CD4-positive, alpha-beta T cell (primary cell): Measurements from ENCODE around the gene PPARD. TPM values are rescaled to one million over a fixed set of nuclear protein-coding genes. Genes with fewer than 3 reads are reported as not detected.

Source experiments
- ATAC-seq: fragments of 200-7000 bp; cut with Tn5 transposase; one replicate; pipeline ENCODE4 v1.10.0; 2022; ENCODE audit warnings: mild to moderate bottlenecking; ENCODE audit not compliant: poor library complexity
- CTCF ChIA-PET: fragments of 350-600 bp; sonication (Branson Sonifier 250); formaldehyde crosslinking; loops from one replicate; lab custom pipeline; 2021; ENCODE audit warnings: antibody characterized with exemption, inconsistent platforms; lab: Charles Lee
- POLR2A ChIA-PET: fragments of 350-600 bp; sonication (Branson Sonifier 250); formaldehyde crosslinking; loops from one replicate; lab custom pipeline; 2021; ENCODE audit warnings: antibody characterized with exemption, inconsistent platforms; lab: Charles Lee
- DNase-seq, 14 experiments: peaks; one replicate each; pipeline ENCODE4 v3.0.0-alpha.2; 2013 to 2020; ENCODE audit warnings: mixed read lengths in 2 of 14
- H3K27ac ChIP-seq, 2 donors: one replicate each; pipeline versions ENCODE4 v1.5.1 to v1.7.0; 2013; ENCODE audit warnings: low read length in 2 of 2, low read depth in 1 of 2, mild to moderate bottlenecking in 1 of 2
- H3K27me3 ChIP-seq, 2 experiments: 1 replicate in 1 of 2; 2 replicates in 1 of 2; pipeline versions ENCODE4 v1.6.1 to v1.7.0; 2013; ENCODE audit warnings: low read length in 2 of 2, control low read depth in 1 of 2, mild to moderate bottlenecking in 1 of 2, moderate library complexity in 1 of 2; ENCODE audit not compliant: insufficient read depth in 2 of 2, control insufficient read depth in 1 of 2
- H3K36me3 ChIP-seq: one replicate; pipeline ENCODE4 v1.6.1; 2013; ENCODE audit warnings: low read length, control low read depth; ENCODE audit not compliant: insufficient read depth
- H3K4me1 ChIP-seq: one replicate; pipeline ENCODE4 v1.6.1; 2013; ENCODE audit warnings: low read length, control low read depth; ENCODE audit not compliant: insufficient read depth
- H3K4me3 ChIP-seq: one replicate; pipeline ENCODE4 v1.5.1; 2013; ENCODE audit warnings: mild to moderate bottlenecking, low read length, moderate library complexity
- H3K9me3 ChIP-seq, 2 experiments: 1 replicate in 1 of 2; 2 replicates in 1 of 2; pipeline versions ENCODE4 v1.6.1 to v1.7.0; 2013; ENCODE audit warnings: low read length in 2 of 2, mild to moderate bottlenecking in 2 of 2, control low read depth in 1 of 2, moderate library complexity in 1 of 2; ENCODE audit not compliant: control insufficient read depth in 1 of 2, insufficient read depth in 1 of 2
- H3K27ac Mint-ChIP-seq: one replicate; pipeline ENCODE4 v1.8.0; 2020; ENCODE audit warnings: mixed read lengths
- H3K27me3 Mint-ChIP-seq: one replicate; pipeline ENCODE4 v1.8.0; 2021; ENCODE audit warnings: mixed read lengths
- H3K36me3 Mint-ChIP-seq: one replicate; pipeline ENCODE4 v1.8.0; 2021; ENCODE audit warnings: low read depth, mixed read lengths
- H3K4me1 Mint-ChIP-seq: one replicate; pipeline ENCODE4 v1.8.0; 2021; ENCODE audit warnings: low read depth, mixed read lengths
- H3K4me3 Mint-ChIP-seq: one replicate; pipeline ENCODE4 v1.8.0; 2020; ENCODE audit warnings: mild to moderate bottlenecking, mixed read lengths
- H3K9me3 Mint-ChIP-seq: one replicate; pipeline ENCODE4 v1.8.0; 2020; ENCODE audit warnings: mixed read lengths
- CTCF ChIP-seq: fragments of 200-600 bp; IDR thresholded peaks from one replicate; pipeline ENCODE4 v1.8.0; 2022; ENCODE audit warnings: antibody characterized with exemption, mild to moderate bottlenecking
- intact Hi-C, 2 experiments: fragments of 100-400 bp; cut with DNase I in 1 of 2; cut with micrococcal nuclease in 1 of 2; formaldehyde crosslinking; loops; one replicate each; pipeline versions ENCODE4 v1.15.1 to v1.9.0; 2023 to 2025; cut with DNase I, micrococcal nuclease
- total RNA-seq, 174 experiments: library from RNA in 2 of 174; stranded (reverse) in 2 of 174; gene quantifications; one replicate each; pipeline ENCODE4 v1.2.3 and lab custom pipeline; 2021 to 2026

The PPARD gene
- total RNA-seq, 2 experiments from 2014 or later, result 34.1 to 37.0 TPM

- H3K9me3 Mint-ChIP-seq, result no peaks in the 10 kb centered on the region
- H3K36me3 Mint-ChIP-seq, result no peaks in the 10 kb centered on the region
- H3K27me3 Mint-ChIP-seq, result no peaks in the 10 kb centered on the region
- Histone ChIP-seq H3K9me3 (no peaks in the 10 kb centered on the region), H3K27me3 (no peaks in the 10 kb centered on the region), H3K4me1 (peaks cover 5% of the 10 kb centered on the region), H3K36me3 (no peaks in the 10 kb centered on the region), H3K27ac (no peak overlapping the region), H3K4me3 (no peak overlapping the region)
- ChIA-PET POLR2A (no interaction called here), CTCF (no interaction called here)
- H3K4me1 Mint-ChIP-seq, result no peaks in the 10 kb centered on the region
- no peak for TF ChIP-seq CTCF
- H3K27ac Mint-ChIP-seq, result no peak overlapping the region
- H3K4me3 Mint-ChIP-seq, result no peak overlapping the region
- ATAC-seq, result no peak
- intact Hi-C loops, result no loop called here
- DNase-seq, result no peak
Measured at GRCh38 chr6:35441205-35441604, 98.8 kb downstream of the PPARD start.

DNA sequence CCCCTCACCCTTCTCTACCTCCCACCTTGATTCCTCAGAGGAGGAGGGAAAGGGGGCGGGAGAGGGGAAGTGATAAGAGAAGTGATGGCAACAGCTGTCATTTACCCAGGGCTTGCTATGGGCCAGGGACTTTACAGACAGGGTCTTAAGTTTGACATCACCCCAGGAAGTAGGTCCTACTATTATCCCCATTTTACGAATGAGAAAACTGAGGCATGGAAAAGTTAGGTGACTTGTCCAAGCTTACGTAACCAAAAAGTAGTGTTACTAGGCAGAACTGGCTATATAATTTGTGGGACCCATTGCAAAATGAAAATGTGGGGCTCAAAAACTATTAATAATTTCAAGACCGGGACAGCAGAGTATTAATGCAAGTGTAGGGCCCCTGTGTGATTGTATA lies 99.3 kb downstream of the PPARD start:
- Histone ChIP-seq H3K27me3 (no peaks in the 10 kb centered on the region), H3K27ac (no peak overlapping the region), H3K4me3 (no peak overlapping the region), H3K9me3 (no peaks in the 10 kb centered on the region), H3K4me1 (peaks cover 5% of the 10 kb centered on the region), H3K36me3 (no peaks in the 10 kb centered on the region)
- ChIA-PET CTCF (no interaction called here), POLR2A (no interaction called here)
- no peak overlapping the region for H3K4me3 Mint-ChIP-seq
- H3K9me3 Mint-ChIP-seq, result no peaks in the 10 kb centered on the region
- no peak for DNase-seq
- intact Hi-C loops, result no loop called here
- no peaks in the 10 kb centered on the region for H3K36me3 Mint-ChIP-seq
- H3K27me3 Mint-ChIP-seq, result no peaks in the 10 kb centered on the region
- no peak for TF ChIP-seq CTCF
- ATAC-seq, result no peak
- H3K27ac Mint-ChIP-seq, result no peak overlapping the region
- H3K4me1 Mint-ChIP-seq, result no peaks in the 10 kb centered on the region

GRCh38 chr6:35442693-35443092 lies 100.3 kb downstream of the PPARD start:
- no peaks in the 10 kb centered on the region for H3K9me3 Mint-ChIP-seq
- no peak overlapping the region for H3K27ac Mint-ChIP-seq
- ATAC-seq (no peak), DNase-seq (no peak)
- Histone ChIP-seq H3K27ac (no peak overlapping the region), H3K36me3 (no peaks in the 10 kb centered on the region), H3K27me3 (no peaks in the 10 kb centered on the region), H3K4me3 (no peak overlapping the region), H3K9me3 (no peaks in the 10 kb centered on the region), H3K4me1 (peaks cover 5% of the 10 kb centered on the region)
- H3K36me3 Mint-ChIP-seq, result no peaks in the 10 kb centered on the region
- TF ChIP-seq CTCF, result no peak
- no peak overlapping the region for H3K4me3 Mint-ChIP-seq
- no peaks in the 10 kb centered on the region for H3K4me1 Mint-ChIP-seq
- H3K27me3 Mint-ChIP-seq, result no peaks in the 10 kb centered on the region
- ChIA-PET CTCF (no interaction called here), POLR2A (no interaction called here)
- intact Hi-C loops, result no loop called here
